ENCODE measurements around the gene NXPE4. TPM values are rescaled to one million over a fixed set of nuclear protein-coding genes. Genes with fewer than 3 reads are reported as not detected.

The NXPE4 gene
- total and polyA plus RNA-seq, 4 donors, result not detected

GRCh38 chr11:114559425-114560310 lies 35.9 kb downstream of the NXPE4 start, which contains the start of gene NXPE1:
NXPE1 (minus strand) TSS chr11:114559881; CDS start chr11:114551201, 8,680 bp downstream.
- Histone ChIP-seq H3K36me3 (ENCODE audit: control insufficient read depth in 4 of 4, insufficient read depth in 4 of 4, low read length in 4 of 4) (no peaks in the 10 kb centered on the region), H3K9ac (ENCODE audit: insufficient read depth in 1 of 2, low read length in 2 of 2) (no peak within 1 kb of the TSS), H3K9me3 (ENCODE audit: control insufficient read depth in 4 of 4, insufficient read depth in 3 of 4, low read length in 3 of 4) (no peaks in the 10 kb centered on the region), H3K27me3 (ENCODE audit: control insufficient read depth in 3 of 3, insufficient read depth in 3 of 3, low read length in 2 of 3) (no peaks in the 10 kb centered on the region), H3K27ac (ENCODE audit: low read depth in 1 of 2, low read length in 1 of 2) (no peak within 1 kb of the TSS), H3K4me3 (no peak within 1 kb of the TSS), H3K4me1 (ENCODE audit: control insufficient read depth in 5 of 5, insufficient read depth in 5 of 5, low read length in 5 of 5) (no peaks in the 10 kb centered on the region)
- TF ChIP-seq, protein P1, sequence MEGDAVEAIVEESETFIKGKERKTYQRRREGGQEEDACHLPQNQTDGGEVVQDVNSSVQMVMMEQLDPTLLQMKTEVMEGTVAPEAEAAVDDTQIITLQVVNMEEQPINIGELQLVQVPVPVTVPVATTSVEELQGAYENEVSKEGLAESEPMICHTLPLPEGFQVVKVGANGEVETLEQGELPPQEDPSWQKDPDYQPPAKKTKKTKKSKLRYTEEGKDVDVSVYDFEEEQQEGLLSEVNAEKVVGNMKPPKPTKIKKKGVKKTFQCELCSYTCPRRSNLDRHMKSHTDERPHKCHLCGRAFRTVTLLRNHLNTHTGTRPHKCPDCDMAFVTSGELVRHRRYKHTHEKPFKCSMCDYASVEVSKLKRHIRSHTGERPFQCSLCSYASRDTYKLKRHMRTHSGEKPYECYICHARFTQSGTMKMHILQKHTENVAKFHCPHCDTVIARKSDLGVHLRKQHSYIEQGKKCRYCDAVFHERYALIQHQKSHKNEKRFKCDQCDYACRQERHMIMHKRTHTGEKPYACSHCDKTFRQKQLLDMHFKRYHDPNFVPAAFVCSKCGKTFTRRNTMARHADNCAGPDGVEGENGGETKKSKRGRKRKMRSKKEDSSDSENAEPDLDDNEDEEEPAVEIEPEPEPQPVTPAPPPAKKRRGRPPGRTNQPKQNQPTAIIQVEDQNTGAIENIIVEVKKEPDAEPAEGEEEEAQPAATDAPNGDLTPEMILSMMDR (IDR thresholded peaks at IDR 0.05; ENCODE audit: control extremely low read depth, extremely low read depth), result no peak
- DNase-seq, result no peak
- no peak for ATAC-seq (ENCODE audit: insufficient read depth, low FRiP score)
- WGBS, 2 donors, result 68 to 77% methylated on average over 4 of the region's 4 CpGs

DNA sequence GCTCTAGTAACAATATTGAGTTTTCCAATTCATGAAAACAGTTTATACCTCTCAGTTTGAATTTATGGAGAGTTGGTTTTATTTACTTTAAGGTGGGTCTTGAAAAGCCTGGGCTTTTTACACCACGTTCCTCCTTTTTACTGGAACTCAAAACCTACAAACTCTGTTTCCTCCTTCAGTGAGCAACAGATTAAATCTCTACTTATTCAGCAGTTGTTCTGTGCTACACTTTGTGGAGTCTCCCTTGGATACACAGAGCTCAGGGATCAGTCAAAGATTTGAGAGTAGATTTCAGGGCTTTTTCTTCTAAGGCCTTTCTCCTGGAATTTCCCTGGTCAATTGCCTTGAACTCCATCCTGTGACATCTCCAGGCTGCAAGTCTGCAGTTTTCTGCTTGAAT lies 39.5 kb downstream of the NXPE4 start:
- DNase-seq, result no peak
- ATAC-seq (ENCODE audit: insufficient read depth, low FRiP score), result no peak

DNA sequence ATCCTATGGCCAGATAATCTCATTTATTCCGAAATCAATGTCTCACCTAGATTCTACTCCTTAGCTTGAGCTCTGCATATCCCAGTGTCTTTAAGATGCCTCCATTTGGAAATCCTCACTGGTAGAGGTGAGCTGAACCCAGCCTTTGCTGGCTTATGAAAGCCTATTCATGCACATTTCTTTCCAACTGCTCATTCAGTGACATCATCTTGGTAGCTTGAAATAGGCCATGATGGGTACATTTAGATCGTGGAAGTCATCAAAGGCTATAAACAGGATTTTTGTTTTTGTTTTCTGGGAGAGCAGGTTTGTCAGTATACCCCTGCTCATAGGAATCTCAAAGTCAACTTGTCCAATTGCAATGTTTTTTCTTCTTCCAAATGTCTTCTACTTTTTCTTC lies 41.9 kb downstream of the NXPE4 start:
- Histone ChIP-seq H3K9ac (ENCODE audit: insufficient read depth in 1 of 2, low read length in 2 of 2) (no peak overlapping the region), H3K9me3 (ENCODE audit: control insufficient read depth in 4 of 4, insufficient read depth in 3 of 4, low read length in 3 of 4) (no peaks in the 10 kb centered on the region), H3K4me1 (ENCODE audit: control insufficient read depth in 5 of 5, insufficient read depth in 5 of 5, low read length in 5 of 5) (no peaks in the 10 kb centered on the region), H3K36me3 (ENCODE audit: control insufficient read depth in 4 of 4, insufficient read depth in 4 of 4, low read length in 4 of 4) (no peaks in the 10 kb centered on the region), H3K4me3 (no peak overlapping the region), H3K27ac (ENCODE audit: low read depth in 1 of 2, low read length in 1 of 2) (no peak overlapping the region), H3K27me3 (ENCODE audit: control insufficient read depth in 3 of 3, insufficient read depth in 3 of 3, low read length in 2 of 3) (no peaks in the 10 kb centered on the region)
- TF ChIP-seq, protein P1 (IDR thresholded peaks at IDR 0.05; ENCODE audit: control extremely low read depth, extremely low read depth), result no peak
- 86 to 94% methylated on average over 2 of the region's 2 CpGs for WGBS, 2 donors
- DNase-seq (no peak), ATAC-seq (ENCODE audit: insufficient read depth, low FRiP score) (no peak)

More for the DNA sequence above, 39.5 kb downstream of the NXPE4 start:
- Histone ChIP-seq H3K4me3 (no peak overlapping the region), H3K36me3 (ENCODE audit: control insufficient read depth in 4 of 4, insufficient read depth in 4 of 4, low read length in 4 of 4) (no peaks in the 10 kb centered on the region), H3K9ac (ENCODE audit: insufficient read depth in 1 of 2, low read length in 2 of 2) (no peak overlapping the region), H3K4me1 (ENCODE audit: control insufficient read depth in 5 of 5, insufficient read depth in 5 of 5, low read length in 5 of 5) (no peaks in the 10 kb centered on the region), H3K27ac (ENCODE audit: low read depth in 1 of 2, low read length in 1 of 2) (no peak overlapping the region), H3K27me3 (ENCODE audit: control insufficient read depth in 3 of 3, insufficient read depth in 3 of 3, low read length in 2 of 3) (no peaks in the 10 kb centered on the region), H3K9me3 (ENCODE audit: control insufficient read depth in 4 of 4, insufficient read depth in 3 of 4, low read length in 3 of 4) (no peaks in the 10 kb centered on the region)
- 40 to 47% methylated on average over 1 of the region's 1 CpG for WGBS, 2 donors
- TF ChIP-seq, protein P1 (IDR thresholded peaks at IDR 0.05; ENCODE audit: control extremely low read depth, extremely low read depth), result no peak
